NCI-H187 treated with DMSO at 0.1 percent for 48 hours (cell line): Measurements from ENCODE around the gene FAM120B.
"Not testable (repeated sequence)": the region's sequence is repeated elsewhere in the genome, so short reads cannot be mapped to it uniquely, and the experiment has no call there.

ENCODE experiments used
- DNase-seq: peaks from one replicate; lab custom pipeline; 2025; lab: John Stamatoyannopoulos, UW

FAM120B gene

GRCh38 chr6:170297576-170298330 lies 8.8 kb upstream of the FAM120B start:
- DNase-seq, result no peak

- no peak for DNase-seq
These were observed 7.9 kb upstream of the FAM120B start for GRCh38 chr6:170298688-170299087.

DNA sequence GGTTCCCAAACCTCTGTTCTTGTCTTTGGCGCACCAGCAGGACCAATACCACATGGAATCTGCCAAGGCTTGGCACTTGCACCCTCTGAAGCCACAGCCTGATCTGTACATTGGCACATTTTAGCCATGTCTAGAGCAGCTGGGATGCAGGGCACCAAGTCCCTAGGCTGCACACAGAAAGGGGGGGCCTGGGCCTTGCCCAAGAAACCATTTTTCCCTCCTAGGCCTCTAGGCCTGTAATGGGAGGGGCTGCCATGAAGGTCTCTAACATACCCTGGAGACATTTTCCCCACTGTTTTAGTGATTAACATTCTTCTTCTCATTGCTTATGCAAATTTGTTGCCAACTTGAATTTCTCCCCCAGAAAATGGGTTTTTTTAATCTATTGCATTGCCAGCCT lies 5.4 kb upstream of the FAM120B start:
- DNase-seq, result no peak

DNA sequence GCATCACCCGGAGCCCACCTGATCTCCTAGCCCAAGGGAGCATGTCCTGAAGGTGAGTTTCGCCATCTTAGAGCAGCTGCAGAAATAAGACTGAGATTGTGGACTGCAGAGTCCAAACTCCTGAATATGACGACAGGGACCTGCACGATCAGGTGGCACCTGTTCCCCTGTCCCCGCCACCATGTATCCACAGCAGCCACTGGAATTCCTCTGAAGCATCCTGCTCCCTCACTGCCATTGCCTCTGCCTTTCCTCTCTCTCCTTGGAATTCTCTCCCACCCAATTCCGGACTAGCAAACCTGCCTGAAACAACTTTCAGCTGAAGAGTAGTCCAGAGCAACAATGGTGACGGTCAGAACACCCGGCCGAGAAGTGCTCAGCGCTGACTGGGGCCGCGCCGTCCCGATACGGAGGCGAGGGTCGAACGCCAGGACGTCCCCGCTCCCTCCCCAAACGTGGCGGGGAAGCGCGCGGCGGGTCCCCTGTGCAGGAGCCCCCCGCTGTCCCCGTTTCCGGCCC lies 694 bp upstream of the FAM120B start:
- no peak for DNase-seq

GRCh38 chr6:170307080-170307545 lies 555 bp downstream of the FAM120B start:
- no peak for DNase-seq

DNA sequence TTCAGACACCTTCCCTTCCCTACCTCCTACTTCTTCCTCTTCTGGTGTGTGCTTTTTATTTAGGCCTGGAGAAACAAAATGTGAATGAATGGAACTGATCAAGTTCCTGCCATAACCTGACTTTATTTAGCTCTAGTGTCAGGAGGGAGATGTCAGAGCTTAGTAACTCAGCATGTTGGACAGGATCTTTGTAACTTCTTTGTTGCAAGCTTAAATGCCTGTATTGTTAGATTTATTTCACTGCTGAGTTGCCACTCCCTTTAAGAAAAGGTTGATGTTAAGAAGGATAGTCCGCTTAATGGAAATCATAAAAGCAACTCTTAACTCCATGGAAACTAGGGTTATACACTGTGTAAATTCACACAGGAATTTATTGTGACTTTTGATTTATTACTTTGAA lies 2.2 kb downstream of the FAM120B start:
- no peak for DNase-seq

DNA sequence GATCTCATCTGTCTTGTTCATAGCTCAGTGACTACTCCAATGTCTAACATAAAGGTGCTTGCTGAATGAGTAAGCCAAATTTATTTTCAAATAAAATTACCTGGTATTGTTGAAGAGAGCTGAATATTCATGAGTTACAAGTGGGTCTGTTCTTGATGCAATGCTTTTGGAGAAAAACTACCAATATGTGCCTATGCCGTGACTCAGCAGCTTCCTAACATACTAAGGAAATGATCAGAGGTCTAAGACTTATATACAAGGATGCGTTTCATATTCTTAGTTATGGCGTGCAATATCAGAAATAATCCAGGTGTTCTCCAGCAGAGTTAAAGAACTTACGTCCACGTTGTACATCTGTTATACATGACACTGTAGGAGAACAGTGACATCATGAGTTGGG lies 5.1 kb downstream of the FAM120B start:
- DNase-seq, result no peak

DNA sequence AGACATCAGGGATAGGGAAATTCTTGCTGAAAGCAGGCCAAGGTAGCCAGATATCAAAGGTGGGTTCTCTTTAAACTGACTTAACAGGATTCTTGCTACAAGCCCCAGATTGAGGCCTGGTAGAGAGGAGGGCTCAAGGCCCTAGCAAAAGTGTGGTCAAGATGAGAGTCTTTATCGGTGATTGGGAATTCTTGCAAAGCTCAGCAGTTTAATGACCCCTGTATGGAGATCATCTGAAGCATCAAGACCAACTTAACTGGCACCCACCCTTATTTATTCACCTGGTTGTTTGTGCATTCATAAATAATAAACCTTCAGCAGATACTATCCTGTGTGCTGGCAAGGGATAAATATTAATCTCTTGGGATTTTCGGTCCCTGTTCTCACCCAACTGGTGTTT lies 6.3 kb downstream of the FAM120B start:
- no peak for DNase-seq

- no peak for DNase-seq
These were observed 7.2 kb downstream of the FAM120B start for GRCh38 chr6:170313716-170314295.

- DNase-seq, result no peak
These were observed 8.4 kb downstream of the FAM120B start for GRCh38 chr6:170314983-170315382.

- no peak for DNase-seq
These were observed 9.5 kb downstream of the FAM120B start for GRCh38 chr6:170316071-170316470.

DNA sequence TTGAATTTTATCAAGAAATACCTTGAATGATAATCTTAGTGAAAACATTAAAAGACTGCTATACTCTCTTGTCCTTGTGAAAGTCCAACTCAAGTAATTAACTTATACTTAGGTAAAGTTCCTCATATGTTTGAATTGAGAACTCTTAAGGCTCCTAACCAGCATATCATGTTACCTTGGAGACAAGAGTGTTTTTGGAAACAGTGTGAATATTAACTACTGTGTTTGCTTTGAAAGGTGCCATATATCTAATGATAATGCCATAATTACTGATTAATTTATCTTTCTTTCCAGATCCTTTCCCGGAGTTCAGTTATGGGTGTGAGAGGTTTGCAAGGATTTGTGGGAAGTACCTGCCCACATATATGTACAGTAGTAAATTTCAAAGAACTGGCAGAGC lies 10.5 kb downstream of the FAM120B start:
- no peak for DNase-seq

GRCh38 chr6:170317718-170318117 lies 11.2 kb downstream of the FAM120B start:
- DNase-seq, result no peak

GRCh38 chr6:170329321-170329720 lies 22.8 kb downstream of the FAM120B start:
- no peak for DNase-seq

- DNase-seq, result not testable (repeated sequence)
These were observed 28.6 kb downstream of the FAM120B start for GRCh38 chr6:170335199-170335598.

DNA sequence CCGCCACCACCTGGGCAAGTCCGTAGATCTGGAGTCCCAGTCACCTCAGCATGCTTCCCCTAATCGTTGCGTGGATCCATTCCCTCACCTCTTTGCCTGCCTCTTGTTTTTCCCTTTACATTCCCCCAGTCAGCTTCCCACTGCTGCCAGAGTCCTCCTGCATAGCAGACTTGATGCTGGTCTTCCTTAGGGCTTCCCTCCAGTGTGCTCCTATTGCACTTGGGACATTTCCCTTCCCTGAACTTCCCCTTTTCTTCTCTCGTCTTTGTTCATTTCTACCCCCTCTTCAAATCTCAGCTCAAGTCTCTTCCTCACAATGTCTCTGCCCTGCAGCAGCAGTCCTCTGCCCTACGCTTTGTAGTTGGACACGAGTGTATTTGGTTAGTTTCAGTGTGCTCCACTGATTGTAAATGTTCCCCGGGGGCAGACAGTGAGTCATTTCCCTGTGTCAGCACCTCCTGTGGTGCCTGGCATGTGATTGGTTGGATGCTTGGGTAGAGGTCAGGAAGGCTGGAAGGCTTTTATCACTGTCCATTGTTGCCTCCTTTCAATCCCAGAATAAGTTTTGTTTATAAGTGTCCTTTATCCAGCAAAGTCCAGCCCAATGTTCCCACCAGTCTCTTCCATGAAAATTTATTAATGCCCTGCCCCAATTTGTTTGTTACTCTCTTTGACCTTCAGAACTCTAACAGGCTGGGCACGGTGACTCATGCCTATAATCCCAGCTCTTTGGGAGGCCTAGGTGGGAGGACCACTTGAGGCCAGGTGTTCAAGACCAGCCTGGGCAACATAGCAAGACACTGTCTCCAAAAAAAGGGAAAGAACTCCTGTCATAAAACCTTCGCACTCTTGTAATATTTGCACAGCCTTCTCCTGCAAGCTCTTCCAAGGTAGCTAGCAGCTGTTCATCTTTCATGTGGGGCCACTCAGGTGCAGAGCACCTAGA lies 38.3 kb downstream of the FAM120B start:
- no peak for DNase-seq

- DNase-seq, result no peak
These were observed 39.1 kb downstream of the FAM120B start for GRCh38 chr6:170345662-170346061.

- no peak for DNase-seq
These were observed 40.1 kb downstream of the FAM120B start for GRCh38 chr6:170346649-170347048.

- no peak for DNase-seq
These were observed 40.5 kb downstream of the FAM120B start for GRCh38 chr6:170347091-170347490.

DNA sequence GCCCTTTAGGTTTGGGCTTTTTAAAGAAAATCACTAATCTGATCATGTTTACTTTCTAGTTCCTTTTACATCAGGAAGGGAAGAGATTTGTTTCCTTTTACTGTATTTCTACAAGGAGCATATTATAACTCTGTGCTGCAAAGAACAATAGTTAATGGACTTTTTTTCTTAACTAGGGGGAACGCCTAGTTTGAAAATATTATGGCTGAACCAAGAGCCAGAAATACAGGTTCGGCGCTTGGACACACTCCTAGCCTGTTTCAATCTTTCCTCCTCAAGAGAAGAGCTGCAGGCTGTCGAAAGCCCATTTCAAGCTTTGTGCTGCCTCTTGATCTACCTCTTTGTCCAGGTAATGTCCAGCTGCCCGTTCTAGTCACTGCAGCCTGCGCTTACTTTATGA lies 41.4 kb downstream of the FAM120B start:
- DNase-seq, result no peak

GRCh38 chr6:170351456-170351855 lies 44.9 kb downstream of the FAM120B start:
- DNase-seq, result not testable (repeated sequence)

DNA sequence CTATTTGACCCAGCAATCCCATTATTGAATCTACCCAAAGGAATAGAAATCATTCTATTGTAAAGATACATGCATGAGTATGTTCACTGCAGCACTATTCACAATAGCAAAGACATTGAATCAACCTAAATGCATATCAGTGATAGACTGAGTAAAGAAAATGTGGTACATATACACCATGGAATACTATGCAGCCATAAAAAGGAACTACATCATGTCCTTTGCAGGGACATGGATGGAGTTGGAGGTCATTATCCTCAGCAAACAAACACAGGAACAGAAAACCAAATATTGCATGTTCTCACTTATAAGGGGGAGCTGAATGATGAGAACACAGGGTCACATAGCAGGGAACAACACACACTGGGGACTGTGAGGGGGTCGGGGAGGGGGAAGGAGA lies 48.6 kb downstream of the FAM120B start:
- not testable (repeated sequence) for DNase-seq
